Right lung (tissue), 5 donors: ENCODE data around the gene KIRREL3. TPM values are rescaled to one million over a fixed set of nuclear protein-coding genes. Genes with fewer than 3 reads are reported as not detected.
A peak's percentile ranks its signal among the peaks of the same experiment; 100 is the strongest.

Experiments used
- DNase-seq, 2 donors: peaks; one replicate each; pipeline ENCODE4 v3.0.0-alpha.2; 2013
- polyA plus RNA-seq, 5 donors: library from polyadenylated mRNA; unstranded; fragments of 120-200 nt; gene quantifications; one replicate each; pipeline versions ENCODE4 v1.2.1 to v1.2.3, GENCODE V29; 2013; ENCODE audit warnings: inconsistent platforms in 1 of 5, low replicate concordance in 1 of 5; ENCODE audit not compliant: insufficient read length in 5 of 5, insufficient read depth in 1 of 5

KIRREL3 gene
- polyA plus RNA-seq, 5 donors = 1.1 to 3.0 (median 2.1) TPM

DNA sequence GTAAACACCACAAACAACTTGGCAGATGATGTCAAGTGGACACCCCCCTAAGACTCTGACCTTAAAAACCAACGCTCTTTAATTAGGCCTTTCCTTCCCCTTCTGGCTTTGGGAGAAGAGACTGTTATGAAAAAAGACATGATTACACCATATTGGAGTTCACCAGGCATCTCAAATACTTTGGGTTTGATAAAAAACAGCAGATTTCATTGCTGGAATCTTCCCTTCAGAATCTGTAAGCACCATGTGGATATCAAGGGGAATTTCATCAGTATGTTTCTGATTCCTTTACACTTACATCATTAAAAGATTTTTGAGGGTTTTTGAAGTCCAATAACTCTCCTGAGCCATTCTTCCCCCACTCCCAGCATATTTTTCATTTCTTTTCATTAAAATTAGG is 85.6 kb downstream of the KIRREL3 start:
- DNase-seq = no peak

DNA sequence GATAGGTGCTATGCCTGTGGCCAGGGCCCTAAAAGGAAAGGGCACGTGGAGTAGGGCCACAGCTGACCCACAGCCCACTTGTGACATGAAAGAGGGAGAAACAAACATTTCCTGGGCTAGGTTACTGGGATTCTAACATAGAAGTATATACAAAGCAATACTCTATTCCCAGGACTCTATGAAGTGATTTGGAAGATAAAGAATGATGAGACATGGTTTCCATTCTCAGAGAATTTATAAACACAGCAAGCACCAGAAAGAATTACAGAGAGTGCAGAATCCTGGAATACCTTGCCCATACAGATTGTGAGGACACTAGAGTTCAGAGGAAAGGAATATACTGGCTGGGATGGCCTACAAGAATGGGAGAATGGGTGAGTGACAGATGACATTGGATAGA is 86.4 kb downstream of the KIRREL3 start:
- DNase-seq = no peak

DNA sequence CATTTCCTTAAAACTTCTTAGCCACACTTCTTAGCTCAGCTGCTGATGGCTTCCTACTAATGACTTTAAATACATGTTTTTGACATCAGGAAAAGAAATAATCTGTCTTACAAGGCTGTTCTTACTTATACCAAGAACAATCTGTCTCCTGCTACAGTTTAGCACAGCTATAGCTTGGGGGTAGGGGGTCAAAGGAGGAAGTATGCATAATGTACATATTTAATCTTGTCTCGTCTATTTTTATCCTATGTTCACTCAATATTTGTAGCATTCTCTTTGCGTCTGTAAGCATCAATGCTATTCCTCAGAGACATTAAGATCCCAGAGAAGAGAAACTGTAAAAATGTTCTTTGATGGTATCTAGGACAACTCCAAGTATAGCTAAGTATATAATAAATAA is 96.0 kb downstream of the KIRREL3 start:
- DNase-seq = no peak

DNA sequence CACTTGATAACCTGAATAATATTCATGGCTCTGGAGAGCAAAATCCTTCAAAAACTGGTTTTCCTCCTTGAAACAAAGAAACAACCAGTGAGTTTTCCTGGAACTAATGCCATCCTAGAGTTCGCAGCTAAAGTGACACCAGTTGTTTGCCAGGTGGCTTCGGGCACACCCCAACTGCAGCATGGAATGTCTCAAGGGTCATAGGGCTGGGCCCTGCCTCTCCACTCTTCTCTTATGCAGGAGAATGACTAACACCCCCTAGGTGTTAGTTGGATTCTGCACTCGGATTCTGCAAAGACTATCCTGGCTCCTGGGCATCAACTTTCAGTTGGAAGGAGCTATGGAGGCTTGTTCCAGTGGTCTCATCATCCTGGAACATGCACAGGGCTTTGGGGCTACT is 98.8 kb downstream of the KIRREL3 start:
- no peak for DNase-seq

DNA sequence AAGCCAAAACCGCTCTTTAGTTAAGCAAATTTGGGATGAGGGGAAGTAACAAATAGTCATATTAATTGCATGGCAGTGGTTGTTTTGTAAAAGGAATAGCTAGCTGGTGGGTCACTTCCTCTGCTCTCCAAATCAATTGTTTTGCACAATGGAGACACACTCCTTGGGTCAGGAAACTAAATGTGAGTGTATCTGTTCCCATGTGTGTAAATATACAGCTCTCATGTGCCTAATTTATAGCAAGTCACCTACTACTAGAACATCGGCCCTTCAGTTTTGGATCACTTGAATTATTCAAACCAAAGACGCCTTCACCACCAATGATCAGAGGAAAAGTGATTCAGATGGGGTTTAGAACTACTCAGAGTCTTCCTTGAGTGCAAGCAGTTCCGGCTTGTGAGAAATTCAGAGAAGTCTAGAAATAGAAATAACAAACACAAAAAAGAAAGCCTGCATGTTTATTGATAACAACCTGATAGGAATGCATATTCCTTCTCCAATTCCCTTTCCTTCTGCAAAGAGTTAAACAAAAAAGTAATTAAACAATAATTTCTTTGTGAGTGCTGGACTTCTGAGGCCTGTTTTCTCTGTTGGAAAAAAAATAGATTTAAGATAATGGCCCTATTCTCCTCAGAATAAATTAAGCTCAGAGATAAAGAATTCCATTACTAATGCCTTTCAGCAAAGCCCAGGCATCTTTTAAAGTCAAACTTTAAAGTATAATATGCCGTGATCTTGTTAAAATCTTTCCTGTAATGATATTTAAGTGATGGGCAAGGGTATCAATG is 100.4 kb downstream of the KIRREL3 start:
- no peak for DNase-seq

DNA sequence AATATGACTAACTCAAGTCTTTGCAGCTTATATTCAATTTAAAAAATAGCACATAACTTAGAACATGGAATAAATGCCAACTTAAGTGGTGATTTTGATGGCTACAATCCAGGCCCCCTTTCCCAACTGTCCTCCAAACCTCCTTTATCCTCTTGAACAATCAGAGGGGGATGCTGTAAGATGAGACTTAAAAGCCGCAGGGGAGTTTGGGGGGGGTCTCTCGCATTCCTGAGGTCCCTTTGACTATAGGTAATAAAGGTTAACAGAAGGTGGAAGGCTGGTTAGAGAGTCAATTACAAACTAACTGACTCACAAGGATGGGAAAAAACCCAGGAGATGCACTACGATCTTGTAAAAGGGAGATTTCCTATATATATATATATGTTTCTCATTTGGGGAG is 101.8 kb downstream of the KIRREL3 start:
- no peak for DNase-seq

DNA sequence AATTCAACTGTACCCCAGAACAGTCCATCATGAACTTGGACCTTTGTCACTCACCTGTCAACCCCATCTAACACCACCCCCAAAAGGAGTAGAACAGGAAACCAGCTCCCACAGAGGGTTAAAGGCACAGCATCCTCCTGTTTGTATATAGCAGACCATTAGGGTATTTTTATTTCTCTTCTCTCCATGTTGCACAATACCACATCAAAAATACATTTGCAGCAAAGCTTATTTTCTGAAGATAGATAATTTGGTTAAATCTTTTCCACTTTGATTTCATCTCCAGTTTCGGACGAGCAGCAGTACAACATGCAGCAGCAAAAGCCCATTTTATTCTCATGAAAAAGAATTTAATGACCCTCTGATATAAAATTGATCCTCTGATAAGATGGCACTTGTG is 103.1 kb downstream of the KIRREL3 start:
- peak in 1 of 2 donors; percentile 25 for DNase-seq

DNA sequence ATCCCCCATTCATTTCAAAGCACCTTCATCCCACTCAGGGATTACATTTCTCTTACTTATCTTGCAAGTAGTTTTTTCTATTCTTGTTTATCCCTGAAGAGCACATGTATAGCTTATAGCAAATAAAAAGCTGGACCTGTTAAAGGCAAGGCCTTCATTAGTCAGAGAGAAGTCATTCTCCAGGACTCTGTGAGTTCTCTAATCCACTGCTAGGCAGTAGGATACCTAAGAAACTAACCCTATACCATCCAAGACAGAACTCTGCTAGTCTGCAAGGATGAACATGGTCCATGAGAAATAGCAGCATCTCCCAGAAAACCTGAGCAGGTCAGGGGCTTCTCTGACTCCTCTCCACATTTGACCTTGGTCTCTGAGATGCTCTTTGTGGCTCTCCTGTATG is 104.5 kb downstream of the KIRREL3 start:
- DNase-seq = no peak

DNA sequence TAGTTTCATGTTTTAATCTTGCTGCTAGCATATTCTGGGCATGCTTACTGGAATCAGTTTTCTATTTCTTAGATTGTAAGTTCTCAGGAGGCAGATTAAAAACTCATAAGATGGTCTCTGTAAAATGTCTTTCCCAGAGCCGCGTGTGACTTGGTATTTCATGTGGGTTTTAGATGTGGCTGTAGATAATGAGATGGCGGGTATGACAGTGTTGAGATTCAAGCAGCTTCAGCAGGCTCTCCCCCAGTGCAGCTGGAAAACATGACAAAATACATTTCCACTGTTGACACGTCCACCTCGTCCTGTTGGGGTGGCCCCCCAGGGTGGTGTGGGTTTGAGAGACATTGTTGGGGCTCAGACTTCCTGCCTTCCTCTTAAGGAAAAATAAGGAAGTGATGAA is 106.8 kb downstream of the KIRREL3 start:
- no peak for DNase-seq

DNA sequence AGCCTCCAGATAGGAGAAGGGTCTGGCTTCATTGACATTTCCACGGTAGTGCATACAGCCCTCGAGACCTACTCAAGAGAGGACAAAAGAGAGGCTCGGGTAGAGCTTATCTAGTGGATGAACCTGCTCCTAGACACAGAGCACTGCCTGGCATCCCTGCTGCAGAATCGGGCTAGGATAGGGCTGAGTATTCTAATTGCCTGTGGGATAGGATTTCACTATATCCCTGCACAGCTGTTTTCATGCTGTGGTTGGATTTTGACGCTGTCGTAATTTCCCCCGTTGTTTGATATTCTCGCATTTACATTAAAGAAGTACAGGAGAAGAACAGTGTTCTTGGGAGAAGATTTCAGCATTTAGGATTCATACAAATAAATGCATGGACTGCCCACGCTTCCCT is 107.8 kb downstream of the KIRREL3 start:
- DNase-seq = no peak

DNA sequence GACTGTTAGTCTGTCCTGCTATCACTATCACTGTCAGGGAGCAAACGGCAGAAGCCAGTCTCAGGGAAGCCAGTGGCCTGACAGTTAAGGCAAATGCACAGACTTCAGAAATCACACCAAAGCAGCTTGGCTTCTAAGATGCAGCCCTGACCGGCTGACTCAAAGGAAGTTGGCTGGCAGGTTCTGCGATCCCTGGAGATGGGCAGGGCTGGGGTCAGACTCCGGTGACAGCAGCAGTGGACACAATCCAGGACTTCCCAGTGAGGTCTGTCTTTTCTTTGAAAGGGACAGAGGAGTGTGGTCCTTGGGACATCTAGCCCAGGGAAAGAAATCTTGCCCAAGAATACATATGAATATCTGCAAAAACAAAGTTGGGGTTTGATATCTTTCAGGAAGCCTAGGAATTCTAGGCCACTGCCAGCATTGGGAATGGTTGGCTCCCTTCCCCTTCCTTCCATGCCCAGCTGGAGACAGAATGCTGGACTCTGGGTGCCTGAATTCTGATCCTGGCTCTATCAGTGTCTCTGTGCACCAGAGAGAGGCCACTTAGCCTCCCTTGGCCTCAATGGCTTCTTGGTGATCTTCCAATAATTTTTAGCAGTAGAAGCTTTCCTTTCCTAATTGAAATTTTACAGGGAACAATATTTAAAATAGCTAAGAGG is 108.9 kb downstream of the KIRREL3 start:
- DNase-seq = no peak

DNA sequence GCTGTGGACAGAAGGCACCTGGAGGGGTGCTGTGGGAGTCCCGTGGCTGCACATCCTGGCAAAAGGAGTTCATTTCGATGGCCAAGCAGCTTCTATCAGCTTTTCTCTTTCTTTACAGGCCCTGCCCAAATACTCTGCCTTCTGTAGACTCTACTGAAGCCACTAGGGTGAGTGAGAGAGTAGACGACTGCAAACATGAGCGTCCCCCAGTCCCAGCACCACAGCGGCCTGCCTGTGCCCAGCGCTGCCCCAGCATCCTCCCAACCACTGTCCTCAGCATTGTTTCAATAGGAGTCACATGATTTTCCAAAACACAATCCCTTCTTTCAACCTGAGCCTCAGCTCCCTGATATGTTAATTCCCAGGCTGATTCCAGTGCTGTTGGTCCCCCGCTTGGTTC is 110.0 kb downstream of the KIRREL3 start:
- DNase-seq = no peak

DNA sequence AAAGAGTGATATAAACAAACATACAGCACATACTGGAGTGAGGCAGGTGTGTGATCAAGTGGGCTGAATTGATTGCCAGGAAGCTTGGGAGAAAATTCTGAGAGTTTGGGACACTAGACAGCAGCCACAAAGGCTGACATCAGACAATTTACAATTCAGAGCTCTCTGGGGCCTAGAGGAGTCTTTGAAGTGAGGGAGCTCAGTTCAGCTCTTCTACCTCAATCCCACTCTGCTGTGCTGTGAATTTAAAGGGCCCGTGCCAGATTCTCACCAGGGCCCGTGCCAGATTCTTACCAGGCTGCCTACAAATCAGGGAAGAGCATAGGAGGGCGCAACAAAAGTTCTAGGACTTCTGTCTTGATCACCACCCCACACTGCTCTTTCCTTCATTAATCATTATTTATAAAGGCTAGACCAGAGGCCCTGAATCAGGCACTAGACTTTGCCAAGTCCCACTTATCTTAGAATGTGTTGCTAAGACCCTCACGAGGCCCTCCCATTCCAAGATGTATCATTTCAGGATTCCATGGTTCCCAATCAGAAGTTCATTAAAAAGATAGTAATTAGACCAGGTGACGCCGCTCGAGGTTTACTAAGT is 112.4 kb downstream of the KIRREL3 start:
- no peak for DNase-seq

DNA sequence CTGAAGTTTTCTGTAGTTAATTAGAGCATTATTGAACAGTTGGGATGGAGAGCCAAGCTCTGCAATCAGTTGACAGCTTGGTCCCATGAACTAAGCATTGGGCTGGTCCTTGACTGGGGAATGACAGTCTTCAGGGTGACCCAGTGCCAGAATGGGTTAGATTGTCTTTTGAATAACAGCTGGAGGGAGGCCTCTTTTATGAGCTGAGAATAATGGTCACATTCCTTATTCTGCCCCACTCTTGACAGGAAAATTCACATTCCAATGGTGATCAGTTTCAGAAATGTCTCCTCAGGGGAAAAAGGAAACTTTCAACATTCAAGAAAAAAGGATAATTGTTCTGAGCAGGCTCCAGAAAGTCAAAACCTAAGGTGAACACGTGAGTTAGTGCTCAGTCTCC is 113.9 kb downstream of the KIRREL3 start:
- DNase-seq = no peak

DNA sequence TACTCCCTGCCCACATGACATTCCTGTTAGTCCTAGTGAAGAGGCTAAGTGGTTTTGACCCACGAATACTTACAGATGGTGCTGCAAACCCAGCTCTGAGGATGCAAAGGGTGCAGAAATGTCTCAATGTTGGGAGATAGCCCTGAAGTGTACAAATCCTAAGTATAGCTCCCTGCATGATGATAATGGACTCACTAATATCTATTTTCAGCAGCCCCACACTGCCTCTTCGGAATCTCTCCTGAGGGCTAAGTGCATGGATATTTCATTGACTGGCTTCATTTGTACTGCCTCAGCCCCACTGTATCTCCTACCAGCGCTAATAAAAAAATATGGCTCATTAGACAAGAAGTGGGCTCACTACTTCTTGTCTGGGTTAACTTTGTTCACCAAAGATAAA is 114.5 kb downstream of the KIRREL3 start:
- DNase-seq = no peak

DNA sequence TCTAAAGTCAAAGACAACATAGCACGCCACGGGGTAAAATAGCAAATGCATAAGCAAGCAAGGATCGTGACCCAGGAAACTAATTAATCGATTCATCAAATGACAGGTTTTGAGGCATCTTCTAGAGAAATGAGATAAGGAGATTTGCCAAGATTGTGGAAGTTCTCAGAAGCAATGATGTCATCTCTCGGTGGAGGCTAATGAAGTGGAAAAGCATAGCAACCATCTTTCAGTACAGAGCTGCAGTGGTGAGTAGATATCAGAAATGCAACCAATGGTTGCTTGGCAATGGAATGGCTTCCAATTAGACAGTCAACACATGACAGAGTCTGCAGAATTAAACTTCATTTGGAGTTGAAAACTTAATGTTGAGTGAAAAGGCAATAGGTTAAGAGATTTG is 116.0 kb downstream of the KIRREL3 start:
- DNase-seq = no peak

DNA sequence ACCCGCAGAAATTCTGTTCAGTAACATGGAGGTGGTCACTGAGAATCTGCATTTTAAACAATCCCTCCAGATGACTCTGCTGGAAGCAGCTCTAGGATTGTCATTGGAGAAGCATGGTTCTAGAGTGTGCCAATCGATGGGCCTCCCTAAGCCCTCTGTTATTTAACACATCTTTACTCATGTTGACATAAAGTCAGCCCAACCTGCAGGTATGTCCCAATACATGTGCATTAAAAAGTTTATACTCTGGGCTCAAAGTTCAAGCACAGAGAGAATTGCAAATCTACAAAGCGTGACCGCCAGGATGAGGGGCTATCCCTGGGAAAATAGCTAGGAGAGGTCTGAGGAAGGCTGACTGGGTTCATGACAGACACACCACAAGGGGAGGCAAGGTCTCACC is 116.4 kb downstream of the KIRREL3 start:
- DNase-seq = no peak

DNA sequence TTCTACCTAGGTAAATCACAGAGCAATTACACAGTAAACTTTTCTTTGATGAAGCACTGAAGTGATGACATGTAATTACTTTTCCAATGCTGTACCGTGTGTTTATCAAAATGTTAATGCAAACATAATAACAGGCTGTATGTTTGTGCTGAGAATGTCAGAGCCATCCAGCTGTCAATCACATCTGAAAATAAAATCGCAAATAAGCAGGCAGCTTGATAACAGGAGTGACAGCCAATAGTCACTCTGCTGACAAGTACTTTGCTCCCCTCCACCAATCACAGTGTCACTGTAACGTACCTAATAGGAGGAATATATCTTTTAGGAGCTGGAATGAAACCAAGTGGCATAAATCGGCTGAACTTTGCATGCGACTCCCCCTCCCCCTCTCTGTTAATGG is 119.7 kb downstream of the KIRREL3 start:
- no peak for DNase-seq

DNA sequence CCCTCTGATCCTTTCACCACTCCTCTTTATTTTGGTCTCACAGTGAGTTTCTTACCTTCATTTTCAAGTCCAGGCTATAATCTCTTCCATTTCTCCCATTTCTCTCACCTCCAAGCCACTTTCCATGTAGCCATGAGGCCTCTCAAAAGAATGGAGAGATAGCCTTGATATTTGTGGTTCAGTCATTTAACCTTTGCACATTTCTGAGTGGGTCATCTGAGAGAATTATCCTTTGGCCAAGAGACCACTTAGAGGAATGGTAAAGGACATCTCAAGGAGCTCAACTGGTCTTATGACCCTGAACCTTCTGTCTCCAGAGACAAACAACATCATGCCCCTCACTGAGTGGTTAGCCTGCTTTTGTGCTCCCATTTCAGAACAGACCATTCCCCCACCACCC is 121.1 kb downstream of the KIRREL3 start:
- DNase-seq = no peak

DNA sequence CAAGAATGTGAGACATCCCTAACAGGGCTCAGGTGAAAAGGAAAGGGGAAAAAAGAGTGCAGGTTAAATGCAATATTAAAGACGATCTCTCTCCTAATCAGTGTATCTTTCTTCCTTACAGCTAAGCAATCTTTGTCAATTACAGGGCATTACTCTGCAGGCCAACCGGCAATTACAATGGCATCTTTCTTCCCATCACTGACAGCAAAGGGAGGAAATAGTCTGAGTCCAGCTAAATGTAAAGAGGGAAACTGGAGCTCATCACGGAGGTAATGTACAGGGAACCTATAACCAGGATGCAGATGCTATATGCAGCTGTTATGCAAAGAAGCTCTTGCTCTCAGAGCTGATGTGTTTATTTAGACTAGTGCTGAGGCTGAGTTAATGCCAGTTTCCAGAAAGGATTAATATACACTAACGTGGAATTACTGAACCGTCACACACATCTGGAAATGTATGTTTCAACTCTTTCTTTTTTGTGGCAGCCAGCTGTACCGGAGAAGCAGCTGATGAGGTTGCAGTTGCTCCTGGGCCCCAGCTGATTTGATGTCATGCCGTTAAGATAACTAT is 121.6 kb downstream of the KIRREL3 start:
- no peak for DNase-seq

DNA sequence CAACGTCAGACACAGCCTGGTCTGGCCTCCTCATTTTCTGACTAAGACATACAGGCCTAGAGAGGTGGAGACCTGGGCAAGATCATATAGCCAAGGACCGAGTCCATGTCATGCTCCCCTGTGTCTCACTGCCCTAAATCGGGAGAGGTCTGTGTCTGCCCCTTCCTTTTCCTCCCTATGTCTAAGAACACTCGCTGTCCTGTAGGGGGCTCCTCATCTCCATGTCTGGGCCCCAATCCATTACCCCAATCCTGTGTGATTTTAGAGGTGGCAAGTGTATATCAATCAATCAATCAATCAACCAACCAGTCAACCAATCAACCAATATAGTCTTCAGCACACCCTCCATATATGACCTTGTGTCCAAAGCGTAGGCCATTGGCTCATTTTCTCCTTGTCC is 125.7 kb downstream of the KIRREL3 start:
- no peak for DNase-seq

DNA sequence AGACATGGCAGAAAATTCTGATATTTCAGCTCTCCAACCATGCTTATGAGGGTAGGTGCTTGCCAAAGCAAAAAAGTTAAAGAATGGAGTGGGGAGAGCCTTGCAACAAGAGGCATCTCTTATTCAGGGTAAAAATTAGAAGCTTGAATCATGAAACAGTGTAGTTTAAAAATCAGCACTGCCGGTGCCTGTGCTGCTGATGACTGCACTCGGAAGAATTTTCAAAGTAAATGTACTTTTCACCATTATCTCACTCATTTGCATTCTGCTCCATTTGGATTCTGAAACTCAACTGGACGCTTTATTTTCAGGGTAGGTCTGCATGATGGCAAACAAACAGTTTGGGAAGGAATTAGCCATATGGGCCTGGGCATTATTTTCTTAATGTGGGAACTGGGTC is 126.3 kb downstream of the KIRREL3 start:
- no peak for DNase-seq

DNA sequence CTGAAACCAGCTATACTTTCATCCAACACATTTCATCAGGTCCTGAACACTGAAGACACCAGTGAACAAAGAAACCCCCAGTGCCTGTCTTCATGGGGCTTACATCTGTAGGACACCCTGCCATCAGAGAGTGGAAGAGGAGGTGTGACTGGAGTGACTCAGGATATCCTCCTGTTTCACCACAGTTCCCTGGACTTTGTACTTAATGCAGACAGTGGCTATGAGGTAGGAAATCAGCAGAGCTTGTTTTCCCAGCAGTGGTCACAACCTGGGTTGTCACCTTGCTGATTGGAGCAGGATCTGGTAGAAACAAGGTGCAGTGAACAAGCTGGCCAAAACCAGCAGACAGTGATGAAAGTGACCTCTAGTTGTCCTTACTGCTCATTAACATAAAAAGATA is 128.8 kb downstream of the KIRREL3 start:
- no peak for DNase-seq
